Measurements from ENCODE around the gene LDLRAD2.

DNA sequence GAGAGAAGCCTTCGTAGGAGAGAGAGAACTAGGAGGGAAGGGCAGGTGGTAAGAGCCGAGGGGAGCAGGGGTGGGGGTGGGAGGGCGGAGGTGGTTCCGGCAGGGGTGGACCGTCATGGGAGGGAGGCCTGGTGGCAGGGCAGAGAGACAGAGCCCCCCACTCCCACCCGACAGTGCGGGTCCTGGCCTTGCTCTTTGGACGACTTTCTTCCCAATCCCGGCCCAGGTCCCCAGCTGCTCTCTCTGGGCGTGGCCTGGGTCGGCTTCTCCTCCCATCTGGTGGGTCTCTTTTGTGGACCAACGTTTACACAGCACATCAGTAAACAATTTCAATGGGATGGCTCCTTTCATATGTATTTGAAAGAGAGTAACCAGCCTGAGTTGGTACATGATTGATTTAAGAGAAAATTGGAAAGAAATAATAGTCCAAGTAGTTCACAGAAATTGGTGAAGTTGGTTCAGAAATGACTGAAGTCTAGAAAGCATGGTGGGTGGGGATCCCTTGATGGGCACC lies 56.9 kb downstream of the LDLRAD2 start:
- TF ChIP-seq, protein P1, sequence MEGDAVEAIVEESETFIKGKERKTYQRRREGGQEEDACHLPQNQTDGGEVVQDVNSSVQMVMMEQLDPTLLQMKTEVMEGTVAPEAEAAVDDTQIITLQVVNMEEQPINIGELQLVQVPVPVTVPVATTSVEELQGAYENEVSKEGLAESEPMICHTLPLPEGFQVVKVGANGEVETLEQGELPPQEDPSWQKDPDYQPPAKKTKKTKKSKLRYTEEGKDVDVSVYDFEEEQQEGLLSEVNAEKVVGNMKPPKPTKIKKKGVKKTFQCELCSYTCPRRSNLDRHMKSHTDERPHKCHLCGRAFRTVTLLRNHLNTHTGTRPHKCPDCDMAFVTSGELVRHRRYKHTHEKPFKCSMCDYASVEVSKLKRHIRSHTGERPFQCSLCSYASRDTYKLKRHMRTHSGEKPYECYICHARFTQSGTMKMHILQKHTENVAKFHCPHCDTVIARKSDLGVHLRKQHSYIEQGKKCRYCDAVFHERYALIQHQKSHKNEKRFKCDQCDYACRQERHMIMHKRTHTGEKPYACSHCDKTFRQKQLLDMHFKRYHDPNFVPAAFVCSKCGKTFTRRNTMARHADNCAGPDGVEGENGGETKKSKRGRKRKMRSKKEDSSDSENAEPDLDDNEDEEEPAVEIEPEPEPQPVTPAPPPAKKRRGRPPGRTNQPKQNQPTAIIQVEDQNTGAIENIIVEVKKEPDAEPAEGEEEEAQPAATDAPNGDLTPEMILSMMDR (IDR thresholded peaks at IDR 0.05), result no peak
- no peak for TF ChIP-seq EP300 (IDR thresholded peaks at IDR 0.05)
